K562 (cell line): ENCODE data around the gene BTBD2. TPM values are rescaled to one million over a fixed set of nuclear protein-coding genes. Genes with fewer than 3 reads are reported as not detected.

Experiments used
- CAMTA2 ChIP-seq: fragments of 250-450 bp; sonication (Bioruptor Pico); conservative IDR thresholded peaks from 2 replicates; pipeline ENCODE4 v1.5.1; 2022
- CBFB ChIP-seq: sonication (generic); formaldehyde crosslinking; IDR thresholded peaks from 2 replicates; pipeline ENCODE4 v1.4.0; 2020; ENCODE audit warnings: mild to moderate bottlenecking, missing genetic modification reagents
- HSF4 ChIP-seq: fragments of 250-450 bp; sonication (Bioruptor Pico); IDR thresholded peaks from 2 replicates; pipeline ENCODE4 v2.1.2; 2022; ENCODE audit warnings: mild to moderate bottlenecking, moderate library complexity, borderline replicate concordance
- MEIS2 ChIP-seq: fragments of 450-650 bp; IDR thresholded peaks from 2 replicates; pipeline ENCODE4 v1.6.1; 2014; ENCODE audit warnings: mild to moderate bottlenecking; ENCODE audit not compliant: partially characterized antibody
- NELFE ChIP-seq: IDR thresholded peaks from 2 replicates; pipeline ENCODE4 v1.6.1; 2011; ENCODE audit warnings: mild to moderate bottlenecking; ENCODE audit not compliant: insufficient read depth, insufficient read length
- RBM15 ChIP-seq: fragments of 200-400 bp; formaldehyde crosslinking; IDR thresholded peaks from 2 replicates; pipeline ENCODE4 v1.6.1; 2018; ENCODE audit warnings: mild to moderate bottlenecking, low read length, moderate library complexity; ENCODE audit not compliant: insufficient read depth
- REST ChIP-seq, 2 experiments: fragments of 450-650 bp; formaldehyde crosslinking in 1 of 2; IDR thresholded peaks; 2 replicates each; pipeline versions ENCODE4 v1.4.0 to v1.6.1; 2014 to 2020; ENCODE audit warnings: mild to moderate bottlenecking in 2 of 2, borderline replicate concordance in 1 of 2, low read depth in 1 of 2
- SP1 ChIP-seq: sonication (generic); formaldehyde crosslinking; IDR thresholded peaks from 2 replicates; pipeline ENCODE4 v1.8.1; 2022; ENCODE audit warnings: mild to moderate bottlenecking, missing genetic modification reagents
- SUPT5H ChIP-seq: fragments of 450-650 bp; IDR thresholded peaks from 2 replicates; pipeline ENCODE4 v1.6.1; 2016
- TCF7 ChIP-seq: sonication (generic); IDR thresholded peaks from 2 replicates; pipeline ENCODE4 v1.6.1; 2016; ENCODE audit warnings: antibody characterized with exemption, borderline replicate concordance
- USF1 ChIP-seq: sonication (generic); formaldehyde crosslinking; IDR thresholded peaks from 2 replicates; pipeline ENCODE4 v1.9.0; 2022; ENCODE audit warnings: mild to moderate bottlenecking, missing genetic modification reagents
- WHSC1 ChIP-seq: IDR thresholded peaks from one replicate; pipeline ENCODE4 v1.6.1; 2012; ENCODE audit warnings: low read length, control low read depth, inconsistent platforms
- ZBTB34 ChIP-seq: fragments of 250-450 bp; sonication (Bioruptor Pico); IDR thresholded peaks from 2 replicates; pipeline ENCODE4 v1.8.0; 2021; ENCODE audit warnings: mild to moderate bottlenecking, moderate library complexity
- ZFP91 ChIP-seq: sonication (generic); formaldehyde crosslinking; IDR thresholded peaks from 2 replicates; pipeline ENCODE4 v1.8.0; 2022; ENCODE audit warnings: mild to moderate bottlenecking, missing genetic modification reagents
- ZNF175 ChIP-seq: fragments of 200-800 bp; sonication (Bioruptor generic); IDR thresholded peaks from 2 replicates; pipeline ENCODE4 v1.6.1; 2016; ENCODE audit warnings: low read depth, mild to moderate bottlenecking, missing genetic modification characterization, missing compliant biosample characterization
- polyA plus RNA-seq, 8 experiments: library from polyadenylated mRNA; depleted of rRNA in 4 of 8; stranded (reverse) in 5 of 8; unstranded in 3 of 8; fragments of >200 nt; fragmentation: Nextera tagmentation in 2 of 8; fragmentation: Illumina TruSeq in 1 of 8; extraction: Ambion mirVana in 2 of 8; extraction: Trizol in 1 of 8; gene quantifications; 2 replicates each; pipeline versions ENCODE4 v1.2.1 to v1.2.3, GENCODE V29; 2011 to 2014; ENCODE audit warnings: inconsistent platforms in 1 of 8, missing spikeins in 1 of 8
- total RNA-seq, 7 experiments: library from RNA; depleted of rRNA in 6 of 7; stranded (reverse); fragments of >200 nt in 6 of 7; fragmentation: Illumina TruSeq in 2 of 7; extraction: Trizol in 2 of 7; gene quantifications; 2 replicates each; pipeline versions ENCODE4 v1.2.1 to v1.2.3, GENCODE V29; 2011 to 2021; ENCODE audit warnings: low replicate concordance in 1 of 7

BTBD2 gene
- total and polyA plus RNA-seq, 9 of the 15 experiments (the other 6 are each of a cell fraction or from before 2014, with no cell fraction given) = 0.10 to 15.6 (median 6.9) TPM

- TF ChIP-seq REST (IDR thresholded peaks at IDR 0.05; ENCODE audit: borderline replicate concordance) (peak; percentile 60; the same call in 1 of the 2 replicates), REST (CRISPR knock-in tag; IDR thresholded peaks at IDR 0.05; ENCODE audit: low read depth) (no peak), RBM15 (no peak), WHSC1 (no peak), SP1 (peak; percentile 77), ZBTB34 (CRISPR knock-in tag) (no peak), TCF7 (no peak), SUPT5H (peak; percentile 80), ZNF175 (CRISPR knock-in tag) (no peak; the same call in 1 of the 2 replicates), USF1 (no peak), CBFB (no peak; the same call in 1 of the 2 replicates), ZFP91 (CRISPR knock-in tag) (peak; percentile 98), HSF4 (CRISPR knock-in tag) (no peak), NELFE (no peak), MEIS2 (no peak), CAMTA2 (CRISPR knock-in tag) (no peak)
These were observed 46.2 kb upstream of the BTBD2 start (continued) for GRCh38 chr19:2061495-2062388.
